Stimulated activated naive CD8-positive, alpha-beta T cell treated with anti-CD3 and anti-CD28 coated beads, Interleukin-15, amount 100 ng/mL, for 72 hours (primary cell): ENCODE data around the gene DVL1.
"Not testable (repeated sequence)": the region's sequence is repeated elsewhere in the genome, so short reads cannot be mapped to it uniquely, and the experiment has no call there.

Experiments
- ATAC-seq: fragments of 150-1000 bp; cut with Tn5 transposase; 2 replicates; pipeline ENCODE4 v1.10.0; 2021; ENCODE audit warnings: mild to moderate bottlenecking, moderate library complexity
- DNase-seq, 2 donors: peaks; one replicate each; pipeline ENCODE4 v3.0.0; 2021 to 2022
- H3K27ac Mint-ChIP-seq, 2 donors: one replicate each; pipeline ENCODE4 v1.8.0; 2022; ENCODE audit warnings: mild to moderate bottlenecking in 2 of 2, mixed read lengths in 2 of 2, moderate library complexity in 2 of 2
- H3K27me3 Mint-ChIP-seq: one replicate; pipeline ENCODE4 v1.8.0; 2022; ENCODE audit warnings: mixed read lengths
- H3K4me1 Mint-ChIP-seq: one replicate; pipeline ENCODE4 v1.8.0; 2022; ENCODE audit warnings: mild to moderate bottlenecking, mixed read lengths
- H3K4me3 Mint-ChIP-seq, 2 donors: one replicate each; pipeline ENCODE4 v1.8.0; 2022; ENCODE audit warnings: mild to moderate bottlenecking in 2 of 2, mixed read lengths in 2 of 2, moderate library complexity in 1 of 2
- H3K9me3 Mint-ChIP-seq, 2 donors: one replicate each; pipeline ENCODE4 v1.8.0; 2022; ENCODE audit warnings: mixed read lengths in 2 of 2

DVL1 gene

DNA sequence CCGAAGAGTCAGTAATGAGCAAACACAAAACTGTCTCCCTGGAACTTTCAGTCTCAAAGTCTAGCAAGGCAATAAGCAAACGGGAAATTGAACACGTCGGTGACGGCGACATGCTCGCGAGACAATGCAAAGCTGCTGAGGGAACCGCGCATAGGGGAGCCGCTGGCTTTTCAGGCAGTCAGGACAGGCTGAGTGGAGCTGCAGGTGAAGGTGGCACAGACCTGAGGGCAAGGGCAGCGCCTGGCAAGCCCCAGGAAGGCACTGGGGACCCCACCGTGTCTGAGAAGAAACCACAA lies 29.6 kb downstream of the DVL1 start:
- peaks cover 60% of the 10 kb centered on the region for H3K4me1 Mint-ChIP-seq
- H3K9me3 Mint-ChIP-seq = no peaks in the 10 kb centered on the region
- no peaks in the 10 kb centered on the region for H3K27me3 Mint-ChIP-seq
- ATAC-seq = no peak
- H3K4me3 Mint-ChIP-seq = no peak overlapping the region
- peak overlapping the region in 1 of 2 donors; percentile 96 for H3K27ac Mint-ChIP-seq
- DNase-seq = no peak

DNA sequence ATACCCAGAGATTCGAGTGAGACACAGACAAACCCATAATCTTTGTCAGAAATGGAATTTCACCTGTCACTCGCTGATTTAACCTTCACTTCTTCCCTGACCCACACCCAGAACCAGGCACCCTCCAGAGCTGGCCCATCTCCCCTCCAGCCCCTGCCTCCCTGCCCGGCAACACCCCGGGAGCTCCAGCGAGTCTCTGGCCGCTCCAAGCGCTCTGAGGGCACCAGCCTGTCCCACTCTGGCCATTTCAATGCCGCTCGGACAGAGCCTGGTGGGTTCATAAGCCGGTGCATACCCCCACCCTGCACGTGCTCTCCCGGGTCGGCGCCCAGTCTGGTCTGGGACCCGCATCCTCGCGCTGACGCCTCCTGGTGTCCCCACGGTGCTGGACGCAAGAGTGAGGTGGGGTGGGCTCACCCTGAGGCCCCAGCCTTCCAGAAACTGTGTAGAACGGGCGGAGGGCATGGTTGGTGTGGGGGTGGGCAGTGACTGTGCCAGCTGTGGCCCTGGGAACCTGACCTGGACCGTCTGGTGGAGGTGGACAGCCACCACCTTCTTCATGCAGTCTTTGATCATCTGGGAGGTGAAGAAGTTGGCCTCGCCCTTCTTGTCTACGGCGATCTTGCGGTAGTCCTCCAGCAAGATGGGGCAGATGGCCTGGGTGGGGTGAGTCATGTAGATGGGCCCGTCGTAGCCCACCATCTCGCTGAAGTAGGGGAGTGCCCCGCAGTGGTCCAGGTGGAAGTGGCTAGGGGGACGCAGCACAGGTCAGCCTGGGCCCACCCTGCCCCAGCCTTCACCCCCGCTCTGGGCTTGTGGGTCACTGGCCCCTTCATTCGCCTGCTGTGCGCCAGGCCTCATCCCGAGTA lies 30.2 kb downstream of the DVL1 start:
- H3K4me1 Mint-ChIP-seq = peaks cover 55% of the 10 kb centered on the region
- DNase-seq (no peak), ATAC-seq (no peak)
- H3K27ac Mint-ChIP-seq = peak overlapping the region in 1 of 2 donors; percentile 96
- no peaks in the 10 kb centered on the region for H3K9me3 Mint-ChIP-seq
- H3K4me3 Mint-ChIP-seq = no peak overlapping the region
- H3K27me3 Mint-ChIP-seq = no peaks in the 10 kb centered on the region

DNA sequence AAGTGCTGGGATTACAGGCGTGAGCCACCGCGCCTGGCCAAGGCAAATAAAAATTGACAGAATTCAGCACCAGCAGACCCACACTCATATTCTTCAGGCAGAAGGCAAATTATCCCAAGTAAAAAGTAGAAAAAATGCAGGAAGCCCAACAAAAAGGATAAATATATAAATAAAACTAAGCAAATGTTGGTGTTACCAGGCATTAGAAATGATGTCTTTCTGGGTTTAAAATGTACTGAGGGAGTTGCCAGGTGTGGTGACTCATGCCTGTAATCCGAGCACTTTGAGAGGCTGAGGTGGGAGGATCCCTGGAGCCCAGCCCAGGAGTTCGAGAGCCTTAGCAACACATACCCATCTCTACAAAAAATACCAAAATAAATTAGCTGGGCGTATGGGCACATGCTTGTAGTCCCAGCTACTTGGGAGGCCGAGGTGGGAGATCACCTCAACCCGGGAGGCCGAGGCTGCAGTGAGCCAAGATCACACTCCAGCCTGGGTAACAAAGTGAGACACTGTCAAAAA lies 31.0 kb downstream of the DVL1 start:
- ATAC-seq (no peak), DNase-seq (no peak)
- Mint-ChIP-seq H3K27ac (no peak overlapping the region), H3K4me3 (no peak overlapping the region), H3K4me1 (peaks cover 48% of the 10 kb centered on the region), H3K27me3 (no peaks in the 10 kb centered on the region), H3K9me3 (no peaks in the 10 kb centered on the region)

DNA sequence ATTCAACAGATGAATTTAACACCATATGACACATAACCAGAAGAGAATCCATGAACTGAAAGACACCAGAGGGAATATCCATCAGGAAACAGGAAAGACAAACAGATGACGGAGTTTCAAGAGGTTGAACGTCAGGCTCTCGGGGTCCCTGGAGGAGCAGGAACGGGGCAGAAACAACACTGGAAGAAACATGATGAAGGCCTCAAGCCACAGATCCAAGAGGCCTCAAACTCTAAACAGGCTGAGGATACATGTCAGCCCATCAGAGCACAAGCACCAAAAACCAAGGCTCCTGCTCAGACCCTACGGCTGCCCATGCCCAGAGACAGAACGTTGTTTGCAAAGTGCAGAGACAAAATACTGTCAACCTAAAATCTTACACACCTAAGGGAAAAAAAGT lies 31.8 kb downstream of the DVL1 start:
- Mint-ChIP-seq H3K9me3 (no peaks in the 10 kb centered on the region), H3K4me1 (peaks cover 40% of the 10 kb centered on the region), H3K27me3 (no peaks in the 10 kb centered on the region), H3K27ac (no peak overlapping the region), H3K4me3 (no peak overlapping the region)
- no peak for ATAC-seq
- DNase-seq = no peak

DNA sequence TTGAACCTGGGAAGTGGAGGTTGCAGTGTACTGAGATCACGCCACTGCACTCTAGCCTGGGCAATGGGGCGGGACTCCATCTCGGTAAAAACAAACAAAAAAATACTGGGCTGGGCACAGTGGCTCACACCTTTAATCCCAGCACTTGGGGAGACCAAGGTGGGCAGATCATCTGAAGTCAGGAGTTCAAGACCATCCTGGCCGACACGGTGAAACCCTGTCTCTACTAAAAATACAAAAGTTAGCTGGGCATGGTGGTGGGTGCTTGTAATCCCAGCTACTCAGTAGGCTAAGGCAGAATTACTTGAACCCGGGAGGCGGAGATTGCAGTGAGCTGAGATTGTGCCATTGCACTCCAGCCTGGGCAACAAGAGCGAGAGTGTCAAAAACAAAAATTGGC lies 33.0 kb downstream of the DVL1 start:
- H3K27me3 Mint-ChIP-seq, H3K9me3 Mint-ChIP-seq, DNase-seq, H3K4me3 Mint-ChIP-seq, ATAC-seq: not testable (repeated sequence)
- H3K27ac Mint-ChIP-seq = peak overlapping the region in 1 of 2 donors; percentile 95
- peaks cover 28% of the 10 kb centered on the region for H3K4me1 Mint-ChIP-seq

DNA sequence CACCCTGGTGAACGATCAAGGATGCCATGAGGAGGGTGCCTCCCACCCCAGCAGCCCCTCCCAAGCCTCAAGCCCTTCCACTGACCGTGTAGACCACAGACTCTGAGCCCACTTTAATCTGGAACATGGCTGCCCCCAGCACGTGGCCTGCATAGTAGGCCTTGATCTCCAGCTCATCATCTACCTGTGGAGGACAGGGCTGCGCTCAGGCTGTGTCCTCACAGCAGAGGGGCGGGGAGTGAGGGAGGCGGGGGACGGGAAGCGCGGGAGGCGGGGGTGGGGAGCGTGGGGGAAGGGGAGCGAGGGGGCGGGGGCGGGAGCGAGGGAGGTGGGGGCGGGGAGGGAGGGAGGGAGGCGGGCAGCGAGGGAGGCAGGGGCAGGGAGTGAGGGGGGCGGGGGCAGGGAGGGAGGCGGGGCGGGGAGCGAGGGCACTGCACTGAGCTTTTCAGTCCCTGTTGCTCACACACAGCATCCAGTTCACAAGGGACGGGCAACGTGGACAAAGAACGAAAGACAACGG lies 33.7 kb downstream of the DVL1 start:
- no peak overlapping the region for H3K4me3 Mint-ChIP-seq

DNA sequence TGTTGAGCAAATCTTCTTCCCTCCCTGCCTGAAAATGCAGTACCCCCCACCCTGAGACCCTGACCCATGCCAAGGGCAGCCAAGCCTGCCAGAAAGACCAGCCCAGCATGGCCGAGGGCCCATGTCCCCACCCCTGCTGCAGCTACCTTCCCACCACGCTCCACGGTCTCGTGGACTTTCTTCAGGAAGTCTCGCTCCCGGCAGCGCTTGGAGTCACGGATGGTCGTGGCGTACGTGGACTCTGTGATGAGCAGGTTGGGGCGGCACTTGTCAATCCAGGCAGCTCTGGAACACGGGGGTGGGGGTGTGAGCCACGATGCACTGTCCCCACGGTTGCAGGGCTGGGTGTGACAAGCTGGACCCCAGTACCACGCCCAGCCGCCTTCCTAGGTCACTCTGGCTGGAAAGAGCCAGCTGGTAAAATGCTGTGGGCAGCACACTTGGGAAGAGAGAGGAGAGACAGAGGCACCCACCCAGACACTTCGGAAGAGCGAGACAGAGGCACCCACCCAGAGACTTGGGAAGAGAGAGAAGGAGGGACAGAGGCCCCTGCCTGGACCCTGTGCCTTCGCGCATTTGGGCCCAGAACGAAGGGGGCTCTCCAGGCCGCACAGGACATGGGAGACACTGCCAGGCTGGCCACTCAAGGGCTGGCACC lies 34.4 kb downstream of the DVL1 start:
- Mint-ChIP-seq H3K27ac (peak overlapping the region; percentile 65 to 93), H3K4me3 (no peak overlapping the region), H3K27me3 (no peaks in the 10 kb centered on the region), H3K4me1 (peaks cover 25% of the 10 kb centered on the region), H3K9me3 (no peaks in the 10 kb centered on the region)
- DNase-seq (no peak), ATAC-seq (no peak)

More for the DNA sequence above, 33.7 kb downstream of the DVL1 start:
- Mint-ChIP-seq H3K4me1 (peaks cover 25% of the 10 kb centered on the region), H3K27me3 (no peaks in the 10 kb centered on the region), H3K9me3 (no peaks in the 10 kb centered on the region), H3K27ac (peak overlapping the region in 1 of 2 donors; percentile 78)
- DNase-seq (no peak), ATAC-seq (no peak)

DNA sequence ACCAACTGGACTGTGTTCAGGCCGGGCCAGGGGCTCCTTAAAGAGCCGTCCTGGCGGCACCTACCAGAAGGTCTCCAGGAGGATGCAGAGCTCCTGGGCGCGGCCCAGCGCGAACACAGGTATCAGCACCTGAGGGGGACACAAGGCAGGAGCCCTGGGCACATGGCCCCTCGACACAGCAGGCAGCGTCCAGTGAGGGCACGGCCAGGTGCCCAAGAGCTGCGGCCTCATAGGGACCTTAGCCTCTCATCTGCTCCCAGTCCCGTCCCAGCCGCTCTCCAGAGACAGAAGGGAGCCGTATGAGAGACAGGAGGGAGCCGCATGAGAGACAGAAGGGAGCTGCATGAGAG lies 35.0 kb downstream of the DVL1 start:
- no peaks in the 10 kb centered on the region for H3K9me3 Mint-ChIP-seq
- no peak overlapping the region for H3K27ac Mint-ChIP-seq
- no peaks in the 10 kb centered on the region for H3K27me3 Mint-ChIP-seq
- no peak for ATAC-seq
- no peak for DNase-seq
- H3K4me3 Mint-ChIP-seq = no peak overlapping the region
- H3K4me1 Mint-ChIP-seq = peaks cover 25% of the 10 kb centered on the region

DNA sequence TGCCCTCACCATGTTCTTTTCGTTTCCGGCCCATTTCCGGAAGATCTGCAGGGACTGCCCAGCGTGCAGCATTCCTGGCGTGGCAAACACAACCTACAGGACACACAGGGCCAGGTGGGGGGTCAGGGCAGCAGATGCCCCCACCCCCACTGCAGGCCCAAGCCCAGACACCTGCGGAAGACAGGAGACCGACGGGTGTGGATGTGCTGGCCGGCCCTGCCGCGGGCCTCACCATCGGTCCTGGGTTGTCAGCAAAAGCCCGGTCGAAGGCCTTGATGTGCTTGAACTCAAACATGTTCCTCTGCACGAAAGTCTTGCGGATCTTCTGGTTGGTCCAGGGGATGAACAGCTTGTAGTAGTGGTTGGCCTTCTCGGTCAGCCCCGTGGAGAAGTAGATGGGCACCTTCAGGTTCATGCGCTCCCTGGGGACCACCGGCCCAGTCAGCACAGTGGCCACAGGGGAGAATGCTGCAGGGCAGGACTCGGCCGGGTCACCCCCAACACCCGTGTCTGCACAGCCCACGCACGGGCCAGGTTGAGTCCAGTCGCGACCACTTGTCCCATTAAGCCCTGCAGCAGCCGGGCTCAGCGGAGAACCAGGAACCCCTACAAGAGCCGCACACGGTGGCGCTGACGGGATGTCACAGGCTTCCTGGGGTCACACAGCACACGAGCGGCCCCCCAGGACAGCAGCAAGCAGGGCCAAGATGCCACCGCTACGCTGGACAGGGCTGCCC lies 35.5 kb downstream of the DVL1 start:
- H3K27me3 Mint-ChIP-seq = no peaks in the 10 kb centered on the region
- peaks cover 25% of the 10 kb centered on the region for H3K4me1 Mint-ChIP-seq
- DNase-seq (no peak), ATAC-seq (no peak)
- no peaks in the 10 kb centered on the region for H3K9me3 Mint-ChIP-seq
- no peak overlapping the region for H3K4me3 Mint-ChIP-seq
- peak overlapping the region in 1 of 2 donors; percentile 76 for H3K27ac Mint-ChIP-seq

DNA sequence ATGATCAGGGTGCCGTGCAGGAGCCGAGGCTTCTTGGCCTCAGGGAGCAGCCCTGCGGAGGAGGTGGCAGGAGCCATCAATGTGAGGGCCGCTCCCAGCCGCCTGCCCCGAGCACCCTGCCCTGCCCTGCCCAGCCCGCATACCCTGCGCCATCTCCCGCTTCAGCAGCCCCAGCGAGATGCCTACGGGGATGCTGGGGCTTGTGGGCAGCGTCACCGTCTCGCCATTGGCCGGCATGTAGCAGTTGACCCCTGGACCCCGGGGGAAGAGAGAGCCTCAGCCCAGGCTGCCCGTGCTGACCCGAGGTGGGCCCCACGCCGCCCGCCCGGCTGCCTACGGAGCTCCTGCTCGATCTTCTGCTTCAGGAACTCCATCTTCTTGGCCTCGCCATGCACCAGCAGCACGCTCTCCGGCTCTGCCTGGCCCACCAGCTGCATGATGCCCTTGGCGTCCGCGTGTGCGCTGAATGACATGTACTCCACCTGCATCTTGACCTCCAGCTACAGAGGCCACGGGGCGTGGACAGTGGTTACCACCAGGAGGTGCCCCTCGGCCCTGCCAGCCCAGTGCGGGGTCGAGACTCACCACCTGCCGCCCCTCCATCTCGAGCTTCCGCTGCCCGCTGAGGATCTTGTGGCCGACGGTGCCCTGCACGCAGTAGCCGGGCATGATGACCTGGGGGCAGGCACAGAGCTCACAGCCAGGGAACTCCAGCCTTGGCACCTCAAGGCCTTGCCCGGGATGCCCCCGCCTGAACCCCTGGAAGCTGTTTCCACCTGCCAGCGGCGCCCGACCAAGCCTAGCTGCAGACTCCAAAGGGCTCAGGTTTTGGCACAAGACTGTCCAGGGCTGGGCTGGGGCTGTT lies 36.5 kb downstream of the DVL1 start:
- Mint-ChIP-seq H3K27me3 (no peaks in the 10 kb centered on the region), H3K4me1 (peaks cover 25% of the 10 kb centered on the region), H3K4me3 (no peak overlapping the region), H3K9me3 (no peaks in the 10 kb centered on the region), H3K27ac (peak overlapping the region in 1 of 2 donors; percentile 76)
- ATAC-seq (no peak), DNase-seq (no peak)

DNA sequence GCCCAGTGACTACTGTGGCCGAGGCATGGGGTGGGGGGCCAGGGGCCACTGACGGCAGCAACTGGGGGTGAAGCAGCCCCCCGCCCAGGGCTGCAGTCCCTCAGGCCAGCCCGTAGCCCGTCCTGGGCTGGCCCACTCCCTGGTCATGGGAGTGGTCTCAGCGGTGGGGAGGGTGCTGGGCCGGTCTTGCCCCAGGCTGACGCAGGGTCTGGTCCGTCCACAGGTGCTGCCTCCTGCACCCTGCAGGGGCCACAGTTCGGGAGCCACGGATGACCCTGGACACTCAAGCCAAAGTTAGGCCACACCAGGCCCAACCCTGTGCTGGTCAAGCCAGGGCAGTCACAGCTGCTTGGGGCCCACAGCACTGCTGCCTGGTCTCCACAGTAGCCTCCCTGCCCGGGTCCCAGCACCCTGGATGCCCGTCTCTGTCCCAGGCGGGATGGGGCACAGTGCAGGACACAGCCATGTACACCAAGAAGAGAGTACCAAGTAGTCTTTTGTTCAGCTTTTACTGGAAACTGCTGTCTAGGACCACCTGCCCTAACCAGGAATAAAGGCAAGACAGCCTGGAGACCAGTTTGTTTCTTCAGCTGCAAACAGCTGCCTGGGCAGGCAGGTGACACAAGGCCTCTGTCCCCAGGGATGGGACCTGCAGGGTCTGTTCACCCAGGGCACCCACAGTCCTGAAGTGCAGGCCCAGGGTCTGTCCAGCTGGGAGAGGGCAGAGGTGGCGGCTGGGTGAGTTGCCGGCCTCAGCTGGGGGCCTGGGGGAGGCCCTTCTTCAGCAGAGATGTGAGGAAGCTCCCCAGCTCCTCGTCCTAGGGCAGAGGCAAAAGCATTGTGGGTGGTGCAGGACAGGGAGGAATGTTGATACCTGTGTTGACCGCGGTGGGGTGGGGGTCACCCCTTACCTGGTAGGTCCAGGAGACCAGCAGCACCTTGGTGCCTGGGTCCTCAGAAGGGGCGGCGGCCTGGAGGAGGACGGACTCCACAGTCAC lies 37.8 kb downstream of the DVL1 start:
- Mint-ChIP-seq H3K4me3 (no peak overlapping the region), H3K27ac (no peak overlapping the region), H3K27me3 (no peaks in the 10 kb centered on the region), H3K9me3 (no peaks in the 10 kb centered on the region), H3K4me1 (peaks cover 35% of the 10 kb centered on the region)
- DNase-seq (no peak), ATAC-seq (no peak)

DNA sequence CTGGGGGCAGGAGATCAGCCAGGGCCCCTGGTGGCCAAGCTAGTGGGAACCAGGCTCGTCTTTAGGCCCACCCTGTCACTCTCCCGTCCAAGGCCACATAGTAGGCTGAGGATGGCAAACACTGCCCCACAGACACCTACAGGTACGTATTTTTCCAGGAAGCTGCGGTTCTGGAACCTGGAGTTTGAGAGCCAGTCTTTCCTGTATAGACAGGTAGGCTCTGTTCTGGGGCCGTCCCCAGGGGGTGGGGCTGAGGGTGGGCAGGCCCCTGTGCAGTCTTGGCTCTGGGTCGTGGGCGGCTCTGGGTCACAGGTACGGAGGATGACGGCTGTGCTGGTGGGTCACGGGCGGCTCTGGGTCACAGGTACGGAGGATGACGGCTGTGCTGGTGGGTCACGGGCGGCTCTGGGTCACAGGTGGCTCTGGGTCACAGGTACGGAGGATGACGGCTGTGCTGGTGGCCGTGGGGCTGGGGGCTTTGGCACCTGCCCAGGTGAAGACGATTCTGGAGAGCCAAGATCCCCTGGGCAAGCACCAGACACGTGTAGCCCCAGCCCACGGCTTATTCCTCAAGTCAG lies 38.7 kb downstream of the DVL1 start:
- Mint-ChIP-seq H3K4me1 (peaks cover 43% of the 10 kb centered on the region), H3K27ac (peak overlapping the region in 1 of 2 donors; percentile 42), H3K4me3 (peak overlapping the region; percentile 9 to 41), H3K9me3 (no peaks in the 10 kb centered on the region), H3K27me3 (no peaks in the 10 kb centered on the region)
- DNase-seq (no peak), ATAC-seq (no peak)

DNA sequence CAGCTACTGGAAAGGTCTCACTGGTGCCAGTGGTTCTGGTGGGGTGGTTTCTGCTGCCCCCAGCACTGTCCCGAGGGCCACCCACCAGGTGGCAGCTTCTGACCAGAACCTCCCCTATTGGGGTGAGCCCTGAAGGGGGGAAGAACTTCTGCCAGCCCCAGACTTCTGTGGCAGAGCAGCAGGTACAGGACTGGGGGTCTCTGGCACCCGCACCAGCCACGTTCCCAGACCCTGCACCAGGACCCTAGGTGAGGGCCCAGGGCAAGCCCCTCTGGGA lies 39.2 kb downstream of the DVL1 start:
- peaks cover 45% of the 10 kb centered on the region for H3K4me1 Mint-ChIP-seq
- no peaks in the 10 kb centered on the region for H3K27me3 Mint-ChIP-seq
- no peaks in the 10 kb centered on the region for H3K9me3 Mint-ChIP-seq
- H3K27ac Mint-ChIP-seq = peak overlapping the region in 1 of 2 donors; percentile 85
- no peak for DNase-seq
- H3K4me3 Mint-ChIP-seq = peak overlapping the region; percentile 80 to 86
- no peak for ATAC-seq
